Vagina (tissue), 2 donors: ENCODE results near the gene SUN1. TPM values are rescaled to one million over a fixed set of nuclear protein-coding genes. Genes with fewer than 3 reads are reported as not detected.

Source experiments
- DNase-seq, 2 donors: peaks; one replicate each; pipeline ENCODE4 v3.0.0-alpha.2; 2017; ENCODE audit errors: extremely low spot score in 2 of 2
- H3K27ac ChIP-seq: fragments of 200-600 bp; sonication (generic); one replicate; pipeline ENCODE4 v1.5.1; 2019
- H3K27me3 ChIP-seq: fragments of 200-600 bp; sonication (generic); one replicate; pipeline ENCODE4 v1.5.1; 2019
- H3K36me3 ChIP-seq, 2 donors: fragments of 200-600 bp; sonication (generic); one replicate each; pipeline ENCODE4 v1.5.1; 2017 to 2019
- H3K4me1 ChIP-seq: fragments of 200-600 bp; sonication (generic); one replicate; pipeline ENCODE4 v1.5.1; 2019
- H3K4me3 ChIP-seq, 2 donors: fragments of 200-600 bp; sonication (generic); 1 replicate in 1 of 2; 2 replicates in 1 of 2; pipeline ENCODE4 v1.5.1; 2016 to 2019
- H3K9me3 ChIP-seq: fragments of 200-600 bp; sonication (generic); one replicate; pipeline ENCODE4 v1.5.1; 2019
- POLR2A ChIP-seq, 2 donors: fragments of 450-650 bp; IDR thresholded peaks; one replicate each; pipeline ENCODE4 v1.6.1; 2017; ENCODE audit warnings: antibody characterized with exemption in 2 of 2, mild to moderate bottlenecking in 2 of 2, moderate library complexity in 2 of 2
- POLR2AphosphoS5 ChIP-seq, 2 donors: sonication (generic); formaldehyde crosslinking; IDR thresholded peaks; one replicate each; pipeline ENCODE4 v1.9.0; 2017; ENCODE audit warnings: antibody characterized with exemption in 2 of 2, mild to moderate bottlenecking in 2 of 2, low read depth in 1 of 2; ENCODE audit not compliant: insufficient read depth in 1 of 2
- intact Hi-C: fragments of 100-400 bp; cut with DNase I; formaldehyde crosslinking; loops from one replicate; pipeline ENCODE4 v1.15.1; 2023
- total RNA-seq: library from RNA; depleted of rRNA; stranded (reverse); fragments of >200 nt; gene quantifications from one replicate; pipeline ENCODE4 v1.2.3, GENCODE V29; 2016
- TF ChIP-seq, protein P1 (sequence below), 3 experiments: fragments of 450-650 bp in 2 of 3; fragments of 200-600 bp in 1 of 3; sonication (generic) in 1 of 3; IDR thresholded peaks; one replicate each; pipeline ENCODE4 v1.5.1; 2017 to 2019; ENCODE audit warnings: antibody characterized with exemption in 3 of 3, mild to moderate bottlenecking in 2 of 3, moderate library complexity in 2 of 3

The SUN1 gene
- total RNA-seq, 1 donor from 2014 or later: 170 TPM

DNA sequence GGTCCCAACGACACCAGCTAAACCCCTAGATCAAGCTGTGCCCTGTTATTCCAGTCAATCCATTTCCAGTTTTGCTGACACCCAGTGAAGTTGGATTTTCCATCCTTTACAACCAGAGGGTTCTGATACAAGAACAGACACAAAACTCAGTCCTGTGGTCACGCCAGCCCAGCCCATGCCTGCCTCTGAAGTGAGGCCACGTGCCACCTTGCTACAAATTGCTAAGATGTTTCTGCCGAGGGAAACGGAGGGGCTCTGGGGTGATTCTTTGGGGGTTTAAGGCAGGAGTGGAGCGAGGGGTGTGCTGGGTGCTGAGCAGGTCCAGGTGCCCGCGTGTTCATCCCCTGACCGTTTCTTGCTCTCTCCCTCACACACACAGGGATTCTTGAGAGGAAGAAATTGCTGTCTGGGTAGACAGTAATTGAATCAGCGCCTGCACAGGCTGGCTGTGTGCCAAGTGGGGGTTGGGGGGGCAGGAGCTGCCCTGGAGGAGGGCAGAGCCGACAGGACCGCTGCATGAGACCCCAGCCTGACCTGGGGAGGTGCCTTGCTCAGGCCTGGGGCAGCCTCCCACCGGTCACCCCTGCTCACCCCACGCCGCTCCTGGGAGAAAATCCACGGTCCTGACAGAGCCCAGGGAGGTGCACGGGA is 84.1 kb downstream of the SUN1 start:
- no peak overlapping the region for H3K4me3 ChIP-seq
- no peaks in the 10 kb centered on the region for H3K36me3 ChIP-seq
- H3K9me3 ChIP-seq: no peaks in the 10 kb centered on the region
- no peak for DNase-seq
- H3K27me3 ChIP-seq: no peaks in the 10 kb centered on the region
- H3K27ac ChIP-seq: no peak overlapping the region
- peaks cover 16% of the 10 kb centered on the region for H3K4me1 ChIP-seq
- intact Hi-C loops: no loop called here
- no peak for TF ChIP-seq POLR2AphosphoS5 (IDR thresholded peaks at IDR 0.05; ENCODE audit: insufficient read depth in 1 of 2, low read depth in 1 of 2)
- no peak for TF ChIP-seq POLR2A (IDR thresholded peaks at IDR 0.05)
- TF ChIP-seq, protein P1, sequence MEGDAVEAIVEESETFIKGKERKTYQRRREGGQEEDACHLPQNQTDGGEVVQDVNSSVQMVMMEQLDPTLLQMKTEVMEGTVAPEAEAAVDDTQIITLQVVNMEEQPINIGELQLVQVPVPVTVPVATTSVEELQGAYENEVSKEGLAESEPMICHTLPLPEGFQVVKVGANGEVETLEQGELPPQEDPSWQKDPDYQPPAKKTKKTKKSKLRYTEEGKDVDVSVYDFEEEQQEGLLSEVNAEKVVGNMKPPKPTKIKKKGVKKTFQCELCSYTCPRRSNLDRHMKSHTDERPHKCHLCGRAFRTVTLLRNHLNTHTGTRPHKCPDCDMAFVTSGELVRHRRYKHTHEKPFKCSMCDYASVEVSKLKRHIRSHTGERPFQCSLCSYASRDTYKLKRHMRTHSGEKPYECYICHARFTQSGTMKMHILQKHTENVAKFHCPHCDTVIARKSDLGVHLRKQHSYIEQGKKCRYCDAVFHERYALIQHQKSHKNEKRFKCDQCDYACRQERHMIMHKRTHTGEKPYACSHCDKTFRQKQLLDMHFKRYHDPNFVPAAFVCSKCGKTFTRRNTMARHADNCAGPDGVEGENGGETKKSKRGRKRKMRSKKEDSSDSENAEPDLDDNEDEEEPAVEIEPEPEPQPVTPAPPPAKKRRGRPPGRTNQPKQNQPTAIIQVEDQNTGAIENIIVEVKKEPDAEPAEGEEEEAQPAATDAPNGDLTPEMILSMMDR (IDR thresholded peaks at IDR 0.05): no peak

DNA sequence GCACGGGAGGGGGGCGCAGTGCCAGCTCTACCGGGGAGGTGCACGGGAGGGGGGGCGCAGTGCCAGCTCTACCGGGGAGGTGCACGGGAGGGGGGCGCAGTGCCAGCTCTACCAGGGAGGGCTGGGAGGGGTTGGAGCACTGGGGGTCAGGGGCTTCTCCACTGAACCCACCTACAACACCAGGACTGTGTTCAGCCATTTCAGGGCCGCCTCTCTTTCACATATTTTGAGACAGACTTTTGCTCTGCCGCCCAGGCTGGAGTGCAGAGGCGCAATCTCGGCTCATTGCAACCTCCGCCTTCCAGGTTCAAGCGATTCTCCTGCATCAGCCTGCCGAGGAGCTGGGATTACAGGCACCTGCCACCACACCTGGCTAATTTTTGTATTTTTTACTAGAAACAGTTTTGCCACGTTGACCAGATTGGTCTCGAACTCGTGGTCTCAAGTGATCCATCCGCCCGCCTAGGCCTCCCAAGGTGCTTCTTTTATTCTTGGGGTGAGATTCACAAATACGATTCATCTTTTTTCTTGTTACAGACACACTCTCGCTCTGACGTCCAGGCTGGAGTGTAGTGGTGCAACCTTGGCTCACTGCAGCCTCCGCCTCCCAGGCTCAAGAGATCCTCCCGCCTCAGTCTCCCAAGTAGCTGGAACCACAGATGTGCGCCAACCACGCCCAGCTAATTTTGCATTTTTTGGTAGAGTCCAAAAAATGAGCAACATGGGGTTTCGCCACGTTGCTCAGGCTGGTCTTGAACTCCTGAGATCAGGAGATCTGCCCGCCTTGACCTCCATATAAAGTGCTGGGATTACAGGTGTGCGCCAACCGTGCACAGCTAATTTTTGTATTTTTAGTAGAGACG is 85.2 kb downstream of the SUN1 start:
- Histone ChIP-seq H3K36me3 (no peaks in the 10 kb centered on the region), H3K4me1 (peaks cover 16% of the 10 kb centered on the region), H3K27ac (no peak overlapping the region), H3K4me3 (no peak overlapping the region), H3K9me3 (no peaks in the 10 kb centered on the region), H3K27me3 (no peaks in the 10 kb centered on the region)
- intact Hi-C loops: no loop called here
- TF ChIP-seq, protein P1 (IDR thresholded peaks at IDR 0.05): no peak
- TF ChIP-seq POLR2A (IDR thresholded peaks at IDR 0.05): no peak
- TF ChIP-seq POLR2AphosphoS5 (IDR thresholded peaks at IDR 0.05; ENCODE audit: insufficient read depth in 1 of 2, low read depth in 1 of 2): no peak
- DNase-seq: no peak

DNA sequence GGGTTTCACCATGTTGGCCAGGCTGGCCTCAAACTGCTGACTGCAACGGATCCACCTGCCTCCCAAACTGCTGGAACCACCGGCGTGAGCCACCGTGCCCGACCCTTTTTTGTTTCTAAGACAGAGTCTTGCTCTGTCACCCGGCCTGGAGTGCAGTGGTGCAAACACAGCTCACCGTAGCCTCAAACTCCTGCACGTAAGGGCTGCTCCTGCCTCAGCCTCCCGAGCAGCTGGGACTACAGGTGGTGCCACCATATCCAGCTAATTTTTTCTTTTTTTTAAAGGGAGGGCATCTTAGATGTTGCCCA is 85.8 kb downstream of the SUN1 start:
- Histone ChIP-seq H3K27me3 (no peaks in the 10 kb centered on the region), H3K4me3 (no peak overlapping the region), H3K4me1 (peaks cover 16% of the 10 kb centered on the region), H3K36me3 (no peaks in the 10 kb centered on the region), H3K27ac (no peak overlapping the region), H3K9me3 (no peaks in the 10 kb centered on the region)
- no peak for DNase-seq
- intact Hi-C loops: no loop called here
- TF ChIP-seq, protein P1 (IDR thresholded peaks at IDR 0.05): no peak
- TF ChIP-seq POLR2A (IDR thresholded peaks at IDR 0.05) (no peak), POLR2AphosphoS5 (IDR thresholded peaks at IDR 0.05; ENCODE audit: insufficient read depth in 1 of 2, low read depth in 1 of 2) (no peak)

DNA sequence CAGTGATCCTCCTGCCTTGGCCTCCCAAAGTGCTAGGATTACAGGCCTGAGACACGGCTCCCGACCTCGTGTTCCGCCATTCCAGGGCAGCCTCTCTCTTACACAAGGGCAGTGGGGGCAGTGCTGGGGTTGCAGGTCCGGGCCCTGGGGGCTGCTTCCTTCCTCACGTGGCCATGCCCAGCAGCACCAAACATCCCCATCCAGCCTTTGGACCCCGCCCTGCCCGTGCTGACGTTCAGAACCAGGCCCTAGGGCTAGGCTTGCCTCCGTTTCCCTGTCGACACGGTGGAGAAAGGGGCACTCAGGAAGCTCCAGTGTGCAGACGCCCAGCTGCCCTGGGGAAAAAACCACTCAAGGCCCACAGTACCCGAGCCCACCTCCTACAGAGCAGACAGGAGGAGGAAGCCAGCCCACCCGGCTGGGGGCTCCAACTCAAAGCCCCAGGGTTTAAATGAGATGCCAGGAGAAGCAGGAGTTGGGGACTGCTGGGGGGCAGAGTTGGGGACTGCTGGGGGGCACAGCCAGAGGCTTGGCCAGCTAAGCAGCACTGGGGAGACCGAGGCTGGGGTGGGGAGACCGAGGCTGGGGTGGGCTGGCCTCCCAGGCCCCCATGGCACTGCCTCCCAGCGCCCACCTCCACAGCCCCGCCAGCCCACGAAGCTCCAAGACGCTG is 86.3 kb downstream of the SUN1 start:
- no peak overlapping the region for H3K4me3 ChIP-seq
- no peak overlapping the region for H3K27ac ChIP-seq
- H3K4me1 ChIP-seq: peaks cover 16% of the 10 kb centered on the region
- no peak for DNase-seq
- no peaks in the 10 kb centered on the region for H3K9me3 ChIP-seq
- H3K36me3 ChIP-seq: no peaks in the 10 kb centered on the region
- TF ChIP-seq POLR2AphosphoS5 (IDR thresholded peaks at IDR 0.05; ENCODE audit: insufficient read depth in 1 of 2, low read depth in 1 of 2): no peak
- TF ChIP-seq, protein P1 (IDR thresholded peaks at IDR 0.05): no peak
- TF ChIP-seq POLR2A (IDR thresholded peaks at IDR 0.05): no peak
- no peaks in the 10 kb centered on the region for H3K27me3 ChIP-seq
- intact Hi-C loops: no loop called here
